Thymus (tissue), 11 donors: ENCODE data around the gene ZKSCAN1. TPM values are rescaled to one million over a fixed set of nuclear protein-coding genes. Genes with fewer than 3 reads are reported as not detected.

Experiments
- DNase-seq, 9 donors: peaks; one replicate each; pipeline ENCODE4 v3.0.0-alpha.2; 2013; ENCODE audit warnings: low spot score in 9 of 9, low read depth in 6 of 9, missing footprints in 1 of 9
- H3K27ac ChIP-seq, 2 donors: one replicate each; pipeline ENCODE4 v1.5.1; 2013; ENCODE audit warnings: control low read depth in 1 of 2, low read depth in 1 of 2, low read length in 1 of 2, mild to moderate bottlenecking in 1 of 2, moderate library complexity in 1 of 2
- H3K27me3 ChIP-seq, 2 donors: one replicate each; pipeline ENCODE4 v1.5.1; 2013; ENCODE audit warnings: low read length in 1 of 2; ENCODE audit not compliant: control insufficient read depth in 2 of 2, insufficient read depth in 1 of 2
- H3K36me3 ChIP-seq, 2 donors: one replicate each; pipeline ENCODE4 v1.5.1; 2013; ENCODE audit warnings: low read length in 1 of 2, mild to moderate bottlenecking in 1 of 2, moderate library complexity in 1 of 2; ENCODE audit not compliant: control insufficient read depth in 2 of 2, insufficient read depth in 2 of 2
- H3K4me1 ChIP-seq, 2 donors: one replicate each; pipeline ENCODE4 v1.5.1; 2013; ENCODE audit warnings: low read length in 2 of 2; ENCODE audit not compliant: control insufficient read depth in 2 of 2, insufficient read depth in 2 of 2
- H3K4me3 ChIP-seq, 2 donors: one replicate each; pipeline ENCODE4 v1.5.1; 2013; ENCODE audit warnings: low read length in 2 of 2, control low read depth in 1 of 2, mild to moderate bottlenecking in 1 of 2
- H3K9me3 ChIP-seq, 2 donors: one replicate each; pipeline ENCODE4 v1.5.1; 2013; ENCODE audit warnings: low read length in 1 of 2, mild to moderate bottlenecking in 1 of 2; ENCODE audit not compliant: control insufficient read depth in 2 of 2, insufficient read depth in 1 of 2
- WGBS: extraction: QIAGEN DNeasy Blood & Tissue Kit; methylation state at CpG from one replicate; pipeline ENCODE4 v1.1.7; 2013; 5-methylcytosine and 5-hydroxymethylcytosine counted together
- polyA plus RNA-seq: library from polyadenylated mRNA; stranded (reverse); fragments of 200-250 nt; gene quantifications from one replicate; pipeline ENCODE4 v1.2.3, GENCODE V29; 2013
- total RNA-seq: library from RNA; stranded (reverse); fragments of 120-200 nt; gene quantifications from one replicate; pipeline ENCODE4 v1.2.4, GENCODE V29; 2013
- donor health status: healthy.

The ZKSCAN1 gene
- total and polyA plus RNA-seq, 2 donors = 17.8 to 61.4 TPM

- WGBS = 15% methylated on average over 7 of the region's 7 CpGs
These were observed 25.2 kb downstream of the ZKSCAN1 start for GRCh38 chr7:100040575-100040974.

GRCh38 chr7:100044718-100045117 is 29.3 kb downstream of the ZKSCAN1 start:
- DNase-seq = no peak
- WGBS = 32% methylated on average over 6 of the region's 6 CpGs
- H3K27ac ChIP-seq = no peak overlapping the region
- no peaks in the 10 kb centered on the region for H3K36me3 ChIP-seq
- H3K4me3 ChIP-seq = no peak overlapping the region
- H3K9me3 ChIP-seq = no peaks in the 10 kb centered on the region
- no peaks in the 10 kb centered on the region for H3K27me3 ChIP-seq
- peaks cover 3 to 8% of the 10 kb centered on the region in 2 donors for H3K4me1 ChIP-seq

More at GRCh38 chr7:100040575-100040974, 25.2 kb downstream of the ZKSCAN1 start:
- Histone ChIP-seq H3K27me3 (no peaks in the 10 kb centered on the region), H3K36me3 (peaks cover 6 to 27% of the 10 kb centered on the region in 2 donors), H3K9me3 (no peaks in the 10 kb centered on the region), H3K4me3 (no peak overlapping the region), H3K27ac (no peak overlapping the region), H3K4me1 (peaks cover 0 to 4% of the 10 kb centered on the region in 2 donors)
- no peak for DNase-seq

- WGBS = 97% methylated on average over 4 of the region's 4 CpGs
- no peak overlapping the region for H3K4me3 ChIP-seq
- DNase-seq = no peak
These were observed 33.3 kb downstream of the ZKSCAN1 start for GRCh38 chr7:100048680-100049079.

GRCh38 chr7:100049441-100050291 is 34.3 kb downstream of the ZKSCAN1 start, which contains the start of gene ZSCAN21:
Gene ZSCAN21, plus strand, starts transcription at chr7:100049774. Its CDS starts 7,233 bp downstream, at chr7:100057007.
- peak within 1 kb of the TSS; percentile 65 to 80 for H3K4me3 ChIP-seq
- peaks cover 0 to 2% of the 10 kb centered on the region in 2 donors for H3K36me3 ChIP-seq
- no peaks in the 10 kb centered on the region for H3K9me3 ChIP-seq
- H3K27me3 ChIP-seq = no peaks in the 10 kb centered on the region
- peak; percentile 55 to 86 (median 72) for DNase-seq
- peak within 1 kb of the TSS; percentile 81 to 83 for H3K27ac ChIP-seq
- WGBS = 2% methylated on average over 47 of the region's 47 CpGs
- H3K4me1 ChIP-seq = peaks cover 8 to 12% of the 10 kb centered on the region in 2 donors

More at GRCh38 chr7:100048680-100049079, 33.3 kb downstream of the ZKSCAN1 start:
- Histone ChIP-seq H3K27me3 (no peaks in the 10 kb centered on the region), H3K9me3 (no peaks in the 10 kb centered on the region), H3K36me3 (peaks cover 0 to 2% of the 10 kb centered on the region in 2 donors), H3K27ac (no peak overlapping the region), H3K4me1 (peaks cover 8 to 12% of the 10 kb centered on the region in 2 donors)

- Histone ChIP-seq H3K36me3 (peaks cover 0 to 3% of the 10 kb centered on the region in 2 donors), H3K4me1 (peaks cover 8 to 12% of the 10 kb centered on the region in 2 donors), H3K27ac (no peak overlapping the region), H3K4me3 (no peak overlapping the region), H3K27me3 (no peaks in the 10 kb centered on the region), H3K9me3 (no peaks in the 10 kb centered on the region)
- DNase-seq = no peak
- WGBS = 97% methylated on average over 3 of the region's 3 CpGs
These were observed 36.2 kb downstream of the ZKSCAN1 start for GRCh38 chr7:100051611-100052010.

GRCh38 chr7:100053215-100053614 is 37.8 kb downstream of the ZKSCAN1 start:
- DNase-seq = peak in 7 of 9 donors; percentile 30 to 72 (median 45)
- Histone ChIP-seq H3K27ac (no peak overlapping the region), H3K36me3 (peaks cover 12 to 18% of the 10 kb centered on the region in 2 donors), H3K27me3 (no peaks in the 10 kb centered on the region), H3K9me3 (no peaks in the 10 kb centered on the region), H3K4me3 (no peak overlapping the region), H3K4me1 (peaks cover 8 to 12% of the 10 kb centered on the region in 2 donors)
- WGBS = 91% methylated on average over 3 of the region's 3 CpGs

GRCh38 chr7:100057006-100057405 is 41.6 kb downstream of the ZKSCAN1 start:
- no peak for DNase-seq
- H3K36me3 ChIP-seq = peaks cover 18 to 36% of the 10 kb centered on the region in 2 donors
- no peaks in the 10 kb centered on the region for H3K27me3 ChIP-seq
- no peak overlapping the region for H3K27ac ChIP-seq
- 98% methylated on average over 10 of the region's 10 CpGs for WGBS
- no peaks in the 10 kb centered on the region for H3K4me1 ChIP-seq
- no peak overlapping the region for H3K4me3 ChIP-seq
- no peaks in the 10 kb centered on the region for H3K9me3 ChIP-seq

GRCh38 chr7:100059251-100059739 is 43.9 kb downstream of the ZKSCAN1 start:
- Histone ChIP-seq H3K4me3 (no peak overlapping the region), H3K36me3 (peaks cover 30 to 50% of the 10 kb centered on the region in 2 donors), H3K4me1 (no peaks in the 10 kb centered on the region), H3K9me3 (no peaks in the 10 kb centered on the region), H3K27me3 (no peaks in the 10 kb centered on the region), H3K27ac (no peak overlapping the region)
- WGBS = 98% methylated on average over 5 of the region's 5 CpGs
- DNase-seq = no peak

- WGBS = 97% methylated on average over 11 of the region's 11 CpGs
- Histone ChIP-seq H3K9me3 (no peaks in the 10 kb centered on the region), H3K4me3 (no peak overlapping the region), H3K27ac (no peak overlapping the region), H3K27me3 (no peaks in the 10 kb centered on the region), H3K4me1 (no peaks in the 10 kb centered on the region), H3K36me3 (peaks cover 39 to 65% of the 10 kb centered on the region in 2 donors)
- no peak for DNase-seq
These were observed 46.3 kb downstream of the ZKSCAN1 start for GRCh38 chr7:100061518-100062193.
